Activated T-helper 17 cell treated with anti-CD3 and anti-CD28 coated beads, Interleukin-2, amount 50 U/mL, for 72 hours (primary cell): Measurements from ENCODE around the gene LYAR. TPM values are rescaled to one million over a fixed set of nuclear protein-coding genes. Genes with fewer than 3 reads are reported as not detected.
A peak's percentile ranks its signal among the peaks of the same experiment; 100 is the strongest.
"Not testable (repeated sequence)": the region's sequence is repeated elsewhere in the genome, so short reads cannot be mapped to it uniquely, and the experiment has no call there.

Experiments used
- ATAC-seq: fragments of 150-1000 bp; cut with Tn5 transposase; replicated peaks from 2 replicates; pipeline ENCODE4 v1.10.0; 2021; ENCODE audit warnings: mild to moderate bottlenecking, moderate library complexity
- H3K27ac Mint-ChIP-seq: one replicate; pipeline ENCODE4 v1.8.0; 2022; ENCODE audit warnings: mixed read lengths
- H3K27me3 Mint-ChIP-seq: one replicate; pipeline ENCODE4 v1.8.0; 2022; ENCODE audit warnings: mixed read lengths
- H3K36me3 Mint-ChIP-seq: one replicate; pipeline ENCODE4 v1.8.0; 2022; ENCODE audit warnings: low read depth, mild to moderate bottlenecking, mixed read lengths
- H3K4me1 Mint-ChIP-seq: one replicate; pipeline ENCODE4 v1.8.0; 2022; ENCODE audit warnings: mixed read lengths
- H3K4me3 Mint-ChIP-seq: one replicate; pipeline ENCODE4 v1.8.0; 2022; ENCODE audit warnings: mild to moderate bottlenecking, mixed read lengths
- H3K9me3 Mint-ChIP-seq: one replicate; pipeline ENCODE4 v1.8.0; 2022; ENCODE audit warnings: mixed read lengths
- total RNA-seq, 2 donors: library from RNA; stranded (reverse); gene quantifications; one replicate each; pipeline ENCODE4 v1.2.3, GENCODE V29; 2022

Gene LYAR
- total RNA-seq, 2 donors from 2014 or later = 25.2 to 57.8 TPM

DNA sequence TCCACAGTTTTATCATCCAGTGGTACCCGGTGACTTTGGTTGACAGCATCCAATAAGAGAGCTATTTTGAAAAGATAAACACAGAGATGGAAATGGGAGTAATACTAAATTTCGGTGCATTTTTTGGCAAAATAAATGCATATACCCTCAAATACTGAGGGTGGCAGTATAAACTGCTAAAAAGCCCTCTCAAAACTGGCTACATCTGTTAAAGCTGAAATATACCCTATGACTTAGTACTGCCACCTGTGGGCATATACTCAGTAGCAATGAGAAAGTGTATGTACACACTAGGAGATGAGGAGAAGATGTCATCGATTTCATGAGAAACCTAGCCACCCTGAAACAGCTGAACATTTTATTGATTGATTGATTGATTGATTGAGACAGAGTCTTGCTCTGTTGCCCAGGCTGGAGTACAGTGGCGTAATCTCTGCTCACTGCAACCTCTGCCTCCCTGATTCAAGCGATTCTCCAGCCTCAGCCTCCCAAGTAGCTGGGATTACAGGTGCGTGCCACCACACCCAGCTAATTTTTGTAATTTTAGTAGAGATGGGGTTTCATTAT is 29.7 kb downstream of the LYAR start:
- Mint-ChIP-seq H3K9me3 (no peaks in the 10 kb centered on the region), H3K36me3 (no peaks in the 10 kb centered on the region), H3K27ac (no peak overlapping the region), H3K4me3 (no peak overlapping the region), H3K4me1 (no peaks in the 10 kb centered on the region), H3K27me3 (no peaks in the 10 kb centered on the region)
- peak; percentile 74 for ATAC-seq

DNA sequence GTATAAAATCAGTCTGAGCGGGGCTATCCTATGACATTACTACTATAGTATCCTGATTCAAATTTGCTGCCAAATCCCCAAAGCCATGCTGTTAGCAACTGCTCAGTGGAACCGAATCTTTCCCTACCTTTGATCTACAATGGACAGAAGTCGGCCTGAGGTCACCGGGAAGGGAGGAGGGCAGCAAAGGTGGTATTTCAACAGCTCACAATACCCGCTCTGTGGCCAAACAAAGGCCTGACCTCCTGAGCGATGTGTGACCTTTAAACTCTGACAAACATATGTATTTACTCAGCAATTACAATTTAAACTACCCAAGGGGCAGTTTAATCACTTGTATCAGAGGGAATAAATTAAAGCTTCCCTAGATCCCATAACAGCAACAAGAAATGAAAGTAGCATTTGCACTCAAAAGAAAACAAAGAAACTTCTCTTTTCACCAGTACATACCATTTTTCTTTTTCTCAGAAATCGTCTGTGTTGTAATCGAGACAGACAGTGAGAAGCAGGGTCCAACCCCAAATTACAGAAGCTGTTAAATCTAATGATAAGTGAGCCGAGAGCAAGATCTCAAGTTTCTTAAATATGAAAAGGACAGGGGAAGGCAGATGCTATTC is 30.4 kb downstream of the LYAR start:
- no peaks in the 10 kb centered on the region for H3K27me3 Mint-ChIP-seq
- no peaks in the 10 kb centered on the region for H3K36me3 Mint-ChIP-seq
- H3K9me3 Mint-ChIP-seq = no peaks in the 10 kb centered on the region
- no peak for ATAC-seq
- no peak overlapping the region for H3K4me3 Mint-ChIP-seq
- H3K27ac Mint-ChIP-seq = no peak overlapping the region
- H3K4me1 Mint-ChIP-seq = no peaks in the 10 kb centered on the region

DNA sequence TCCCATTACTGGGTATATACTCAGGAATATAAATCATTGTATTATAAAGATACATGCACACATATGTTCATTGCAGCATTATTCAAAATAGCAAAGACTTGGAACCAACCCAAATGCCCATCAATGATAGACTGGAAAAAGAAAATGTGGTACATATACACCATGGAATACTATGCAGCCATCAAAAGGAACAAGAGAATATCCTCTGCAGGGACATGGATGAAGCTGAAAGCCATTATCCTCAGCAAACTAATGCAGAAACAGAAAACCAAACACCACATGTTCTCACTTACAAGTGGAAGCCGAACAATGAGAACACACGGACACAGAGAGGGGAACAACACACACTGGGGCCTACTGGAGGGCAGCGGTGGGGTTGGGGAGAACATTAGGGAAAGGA is 32.2 kb downstream of the LYAR start:
- H3K4me1 Mint-ChIP-seq, H3K9me3 Mint-ChIP-seq, H3K27me3 Mint-ChIP-seq, ATAC-seq, H3K36me3 Mint-ChIP-seq, H3K4me3 Mint-ChIP-seq, H3K27ac Mint-ChIP-seq: not testable (repeated sequence)

DNA sequence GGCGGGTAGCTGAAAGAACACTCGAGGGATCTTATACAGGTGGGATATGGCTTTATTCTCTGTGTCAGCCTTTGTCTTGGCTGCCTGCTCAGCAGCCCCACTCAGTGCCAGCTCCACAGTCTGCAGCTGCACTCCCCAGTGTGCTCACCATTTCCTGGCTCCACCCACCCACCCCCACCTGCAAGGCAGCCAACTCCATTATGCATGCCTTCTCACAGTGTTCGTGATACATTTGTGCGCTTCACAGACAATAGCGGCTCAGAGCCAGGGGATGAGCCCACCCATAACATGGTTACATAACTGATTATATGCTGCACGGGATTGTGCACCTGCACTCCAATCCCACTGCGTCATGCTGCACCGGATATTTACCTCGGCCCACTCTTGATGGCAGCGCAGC is 33.2 kb downstream of the LYAR start:
- no peak for ATAC-seq
- Mint-ChIP-seq H3K4me1 (no peaks in the 10 kb centered on the region), H3K9me3 (no peaks in the 10 kb centered on the region), H3K27ac (no peak overlapping the region), H3K4me3 (no peak overlapping the region), H3K36me3 (no peaks in the 10 kb centered on the region), H3K27me3 (no peaks in the 10 kb centered on the region)

GRCh38 chr4:4254666-4255065 is 35.3 kb downstream of the LYAR start:
- no peaks in the 10 kb centered on the region for H3K9me3 Mint-ChIP-seq
- no peaks in the 10 kb centered on the region for H3K27me3 Mint-ChIP-seq
- H3K27ac Mint-ChIP-seq = no peak overlapping the region
- H3K4me1 Mint-ChIP-seq = no peaks in the 10 kb centered on the region
- ATAC-seq = no peak
- no peaks in the 10 kb centered on the region for H3K36me3 Mint-ChIP-seq
- H3K4me3 Mint-ChIP-seq = no peak overlapping the region

DNA sequence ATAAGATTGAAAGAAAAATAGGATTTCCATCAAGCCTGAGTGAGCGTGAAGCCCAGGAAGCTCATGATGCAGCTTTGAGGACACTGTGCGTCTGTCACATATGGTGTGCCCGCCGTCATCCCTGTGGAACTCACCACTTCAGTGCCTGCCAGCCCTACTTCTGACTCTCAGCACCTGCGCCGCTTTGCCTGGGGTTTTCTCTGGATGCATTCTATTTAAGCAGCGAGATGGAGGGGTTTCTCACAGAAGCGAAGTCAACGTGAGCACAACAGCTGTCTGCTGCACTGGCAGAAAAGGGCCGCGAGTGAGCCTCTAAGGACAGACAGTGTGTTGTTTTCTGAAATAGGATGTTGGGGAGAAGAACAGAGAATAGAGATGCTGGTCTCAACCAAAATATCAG is 35.8 kb downstream of the LYAR start:
- Mint-ChIP-seq H3K36me3 (no peaks in the 10 kb centered on the region), H3K4me1 (peaks cover under 1% of the 10 kb centered on the region), H3K4me3 (no peak overlapping the region), H3K27me3 (no peaks in the 10 kb centered on the region), H3K27ac (no peak overlapping the region), H3K9me3 (no peaks in the 10 kb centered on the region)
- no peak for ATAC-seq

DNA sequence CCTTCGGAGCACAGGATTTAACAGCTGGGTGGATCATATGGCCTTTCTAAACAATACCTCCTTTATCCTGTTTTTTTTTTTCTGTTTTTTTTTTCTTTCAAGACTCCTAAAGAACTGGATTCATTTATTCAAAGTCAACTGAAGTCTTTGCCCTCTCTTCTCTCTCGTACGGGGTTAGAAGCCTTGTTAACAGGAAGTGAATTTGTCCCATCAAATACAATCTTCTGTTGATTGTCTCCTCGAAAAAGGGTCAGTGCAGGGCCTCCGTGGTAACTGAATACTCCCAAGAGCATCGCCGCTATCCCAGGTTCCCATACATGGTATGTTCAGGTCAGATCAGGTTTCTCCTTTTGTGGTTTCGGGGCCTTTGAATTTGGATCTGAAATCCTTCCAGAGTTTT is 40.1 kb downstream of the LYAR start:
- ATAC-seq = no peak
- no peaks in the 10 kb centered on the region for H3K27me3 Mint-ChIP-seq
- H3K36me3 Mint-ChIP-seq = peaks cover 14% of the 10 kb centered on the region
- no peak overlapping the region for H3K27ac Mint-ChIP-seq
- H3K9me3 Mint-ChIP-seq = no peaks in the 10 kb centered on the region
- H3K4me3 Mint-ChIP-seq = no peak overlapping the region
- H3K4me1 Mint-ChIP-seq = peaks cover 16% of the 10 kb centered on the region

GRCh38 chr4:4249342-4249741 is 40.6 kb downstream of the LYAR start:
- H3K36me3 Mint-ChIP-seq = peaks cover 19% of the 10 kb centered on the region

GRCh38 chr4:4248885-4249203 is 41.1 kb downstream of the LYAR start:
- peaks cover 24% of the 10 kb centered on the region for H3K36me3 Mint-ChIP-seq
- H3K27ac Mint-ChIP-seq = peak overlapping the region; percentile 97
- no peaks in the 10 kb centered on the region for H3K9me3 Mint-ChIP-seq
- ATAC-seq = no peak
- peaks cover 20% of the 10 kb centered on the region for H3K4me1 Mint-ChIP-seq
- H3K27me3 Mint-ChIP-seq = no peaks in the 10 kb centered on the region
- H3K4me3 Mint-ChIP-seq = peak overlapping the region; percentile 89

More at GRCh38 chr4:4249342-4249741, 40.6 kb downstream of the LYAR start:
- Mint-ChIP-seq H3K4me3 (peak overlapping the region; percentile 89), H3K4me1 (peaks cover 18% of the 10 kb centered on the region), H3K27ac (peak overlapping the region; percentile 97)
- H3K27me3 Mint-ChIP-seq, ATAC-seq, H3K9me3 Mint-ChIP-seq: not testable (repeated sequence)

GRCh38 chr4:4248029-4248884 is 41.7 kb downstream of the LYAR start, which contains the start of gene TMEM128:
Gene TMEM128, minus strand, starts transcription at chr4:4248223. Its CDS starts 21 bp downstream, at chr4:4248202.
- Mint-ChIP-seq H3K4me3 (peak within 1 kb of the TSS; percentile 89), H3K27me3 (no peaks in the 10 kb centered on the region), H3K27ac (peak within 1 kb of the TSS; percentile 97), H3K36me3 (peaks cover 30% of the 10 kb centered on the region), H3K9me3 (no peaks in the 10 kb centered on the region), H3K4me1 (peaks cover 24% of the 10 kb centered on the region)
- peak; percentile 98 for ATAC-seq

DNA sequence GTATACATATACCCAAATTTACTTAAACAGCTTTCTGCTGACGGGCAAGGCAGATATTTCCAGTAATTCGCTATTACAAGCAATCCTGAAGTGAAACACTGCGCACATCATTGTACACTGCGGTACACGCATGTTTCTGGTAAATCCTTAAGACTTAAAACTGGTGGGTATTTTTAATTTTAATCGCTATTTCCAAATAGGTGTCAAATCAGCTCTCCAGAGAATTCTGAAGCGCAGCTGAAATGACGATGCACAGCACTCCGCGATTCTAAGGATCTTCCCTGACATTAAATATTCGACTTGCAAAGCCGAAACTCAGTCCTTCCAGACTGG is 42.3 kb downstream of the LYAR start:
- H3K27ac Mint-ChIP-seq = peak overlapping the region; percentile 97
- no peaks in the 10 kb centered on the region for H3K27me3 Mint-ChIP-seq
- ATAC-seq = peak; percentile 4
- peaks cover 24% of the 10 kb centered on the region for H3K4me1 Mint-ChIP-seq
- peaks cover 36% of the 10 kb centered on the region for H3K36me3 Mint-ChIP-seq
- H3K9me3 Mint-ChIP-seq = no peaks in the 10 kb centered on the region
- peak overlapping the region; percentile 89 for H3K4me3 Mint-ChIP-seq

- H3K27me3 Mint-ChIP-seq = no peaks in the 10 kb centered on the region
- peak overlapping the region; percentile 15 for H3K27ac Mint-ChIP-seq
- H3K4me1 Mint-ChIP-seq = peaks cover 24% of the 10 kb centered on the region
- H3K9me3 Mint-ChIP-seq = no peaks in the 10 kb centered on the region
- H3K36me3 Mint-ChIP-seq = peaks cover 61% of the 10 kb centered on the region
- no peak overlapping the region for H3K4me3 Mint-ChIP-seq
- no peak for ATAC-seq
Measured at GRCh38 chr4:4245172-4245571, 44.8 kb downstream of the LYAR start.

GRCh38 chr4:4239551-4239950 is 50.4 kb downstream of the LYAR start:
- not testable (repeated sequence) for H3K4me3 Mint-ChIP-seq, H3K27ac Mint-ChIP-seq, H3K4me1 Mint-ChIP-seq, ATAC-seq, H3K9me3 Mint-ChIP-seq, H3K27me3 Mint-ChIP-seq
- H3K36me3 Mint-ChIP-seq = peaks cover 95% of the 10 kb centered on the region

- no peak overlapping the region for H3K4me3 Mint-ChIP-seq
- peaks cover 37% of the 10 kb centered on the region for H3K36me3 Mint-ChIP-seq
- ATAC-seq = no peak
- no peaks in the 10 kb centered on the region for H3K4me1 Mint-ChIP-seq
- H3K27me3 Mint-ChIP-seq = peaks cover under 1% of the 10 kb centered on the region
- H3K27ac Mint-ChIP-seq = no peak overlapping the region
- H3K9me3 Mint-ChIP-seq = peaks cover 6% of the 10 kb centered on the region
Measured at GRCh38 chr4:4233610-4234009, 56.3 kb downstream of the LYAR start.

GRCh38 chr4:4228356-4228668 is 61.6 kb downstream of the LYAR start:
- peaks cover 35% of the 10 kb centered on the region for H3K27me3 Mint-ChIP-seq
- H3K9me3 Mint-ChIP-seq = no peaks in the 10 kb centered on the region
- no peak overlapping the region for H3K27ac Mint-ChIP-seq
- H3K36me3 Mint-ChIP-seq = peaks cover 8% of the 10 kb centered on the region
- ATAC-seq = no peak
- no peak overlapping the region for H3K4me3 Mint-ChIP-seq
- peaks cover 7% of the 10 kb centered on the region for H3K4me1 Mint-ChIP-seq
